Liver (tissue), 9 donors: Measurements from ENCODE around the gene TIAM1. TPM values are rescaled to one million over a fixed set of nuclear protein-coding genes. Genes with fewer than 3 reads are reported as not detected.

Source experiments
- DNase-seq: peaks from one replicate; pipeline ENCODE4 v3.0.0-alpha.2; 2017; ENCODE audit warnings: low spot score
- H3K27ac ChIP-seq, 2 donors: one replicate each; pipeline ENCODE4 v1.7.0; 2013; ENCODE audit warnings: inconsistent platforms in 2 of 2, low read length in 2 of 2, control low read depth in 1 of 2, low read depth in 1 of 2, mild to moderate bottlenecking in 1 of 2
- H3K27me3 ChIP-seq, 4 donors: one replicate each; pipeline versions ENCODE4 v1.6.1 to v1.7.0; 2013; ENCODE audit warnings: low read length in 3 of 4, inconsistent platforms in 1 of 4, mild to moderate bottlenecking in 1 of 4, moderate library complexity in 1 of 4; ENCODE audit not compliant: control insufficient read depth in 4 of 4, insufficient read depth in 4 of 4
- H3K36me3 ChIP-seq, 4 donors: one replicate each; pipeline versions ENCODE4 v1.6.1 to v1.7.0; 2013; ENCODE audit warnings: low read length in 3 of 4, mild to moderate bottlenecking in 3 of 4, low read depth in 1 of 4, moderate library complexity in 1 of 4; ENCODE audit not compliant: control insufficient read depth in 4 of 4, insufficient read depth in 3 of 4
- H3K4me1 ChIP-seq, 4 donors: one replicate each; pipeline versions ENCODE4 v1.6.1 to v1.7.0; 2013; ENCODE audit warnings: low read length in 3 of 4, mild to moderate bottlenecking in 3 of 4, moderate library complexity in 1 of 4; ENCODE audit not compliant: control insufficient read depth in 4 of 4, insufficient read depth in 4 of 4
- H3K4me3 ChIP-seq, 3 donors: one replicate each; pipeline versions ENCODE4 v1.6.1 to v1.7.0; 2013; ENCODE audit warnings: low read length in 3 of 3, control low read depth in 1 of 3, low read depth in 1 of 3, mild to moderate bottlenecking in 1 of 3
- H3K9ac ChIP-seq, 2 donors: one replicate each; pipeline ENCODE4 v1.7.0; 2013; ENCODE audit warnings: low read length in 2 of 2, mild to moderate bottlenecking in 2 of 2, moderate library complexity in 2 of 2, control low read depth in 1 of 2, low read depth in 1 of 2
- H3K9me3 ChIP-seq, 4 donors: one replicate each; pipeline versions ENCODE4 v1.6.1 to v1.7.0; 2013; ENCODE audit warnings: low read length in 3 of 4; ENCODE audit not compliant: control insufficient read depth in 4 of 4
- FOXA1 ChIP-seq: IDR thresholded peaks from 2 replicates; pipeline ENCODE4 v1.6.1; 2016; ENCODE audit warnings: antibody characterized with exemption
- FOXA2 ChIP-seq: IDR thresholded peaks from 2 replicates; pipeline ENCODE4 v1.6.1; 2016; ENCODE audit warnings: antibody characterized with exemption
- GABPA ChIP-seq, 2 donors: IDR thresholded peaks in 1 of 2; conservative IDR thresholded peaks in 1 of 2; 2 replicates each; pipeline ENCODE4 v1.6.1; 2016; ENCODE audit warnings: antibody characterized with exemption in 2 of 2, mild to moderate bottlenecking in 1 of 2, moderate library complexity in 1 of 2
- HNF4A ChIP-seq, 2 donors: conservative IDR thresholded peaks; 2 replicates each; pipeline ENCODE4 v1.6.1; 2016; ENCODE audit warnings: antibody characterized with exemption in 2 of 2, mild to moderate bottlenecking in 2 of 2
- HNF4G ChIP-seq: IDR thresholded peaks from 2 replicates; pipeline ENCODE4 v1.6.1; 2016; ENCODE audit warnings: antibody characterized with exemption
- JUND ChIP-seq, 2 donors: IDR thresholded peaks; 2 replicates each; pipeline ENCODE4 v1.6.1; 2016; ENCODE audit warnings: antibody characterized with exemption in 2 of 2
- NR2F2 ChIP-seq: IDR thresholded peaks from 2 replicates; pipeline ENCODE4 v1.6.1; 2016; ENCODE audit warnings: antibody characterized with exemption
- RAD21 ChIP-seq, 2 donors: IDR thresholded peaks; 2 replicates each; pipeline ENCODE4 v1.6.1; 2016; ENCODE audit warnings: antibody characterized with exemption in 2 of 2, mild to moderate bottlenecking in 2 of 2
- REST ChIP-seq: IDR thresholded peaks from 2 replicates; pipeline ENCODE4 v1.6.1; 2016; ENCODE audit warnings: antibody characterized with exemption, mild to moderate bottlenecking
- RXRA ChIP-seq, 2 donors: IDR thresholded peaks; 2 replicates each; pipeline ENCODE4 v1.6.1; 2017 to 2018; ENCODE audit warnings: antibody characterized with exemption in 2 of 2, mild to moderate bottlenecking in 1 of 2
- SP1 ChIP-seq: IDR thresholded peaks from 2 replicates; pipeline ENCODE4 v1.6.1; 2018; ENCODE audit warnings: antibody characterized with exemption, mild to moderate bottlenecking
- TAF1 ChIP-seq: conservative IDR thresholded peaks from 2 replicates; pipeline ENCODE4 v1.6.1; 2016; ENCODE audit warnings: antibody characterized with exemption, mild to moderate bottlenecking
- YY1 ChIP-seq: IDR thresholded peaks from 2 replicates; pipeline ENCODE4 v1.6.1; 2016; ENCODE audit warnings: antibody characterized with exemption, mild to moderate bottlenecking
- WGBS: extraction: QIAGEN DNeasy Blood & Tissue Kit; methylation state at CpG from one replicate; pipeline ENCODE4 v1.1.7; 2013; 5-methylcytosine and 5-hydroxymethylcytosine counted together
- polyA plus RNA-seq, 2 donors: library from polyadenylated mRNA; stranded (reverse) in 1 of 2; unstranded in 1 of 2; fragments of 200-250 nt in 1 of 2; fragments of >200 nt in 1 of 2; fragmentation: Nextera tagmentation in 1 of 2; extraction: Ambion mirVana in 1 of 2; gene quantifications; one replicate each; pipeline versions ENCODE4 v1.2.1 to v1.2.3, GENCODE V29; 2013 to 2015
- total RNA-seq, 2 donors: library from RNA; depleted of rRNA; stranded (reverse); fragments of >200 nt; gene quantifications; one replicate each; pipeline ENCODE4 v1.2.3, GENCODE V29; 2014
- TF ChIP-seq, protein P1 (sequence below): IDR thresholded peaks from 2 replicates; pipeline ENCODE4 v1.6.1; 2016; ENCODE audit warnings: antibody characterized with exemption
- TF ChIP-seq, protein P2 (sequence below): fragments of 150-350 bp; IDR thresholded peaks from 2 replicates; pipeline ENCODE4 v1.5.1; 2017; ENCODE audit warnings: improper control_type of control experiment, low read depth, low read length; ENCODE audit not compliant: missing input control
- TF ChIP-seq, protein P3 (sequence below): IDR thresholded peaks from 2 replicates; pipeline ENCODE4 v1.6.1; 2016; ENCODE audit warnings: antibody characterized with exemption
- TF ChIP-seq, protein P4 (sequence below): IDR thresholded peaks from 2 replicates; pipeline ENCODE4 v1.6.1; 2016; ENCODE audit warnings: antibody characterized with exemption
- donor health status: healthy.
- donor health status: healthy.
- donor health status: healthy.
- donor health status: healthy.
- donor health status: healthy.

Gene TIAM1
- total and polyA plus RNA-seq, 4 donors, result 3.0 to 7.4 (median 4.8) TPM

DNA sequence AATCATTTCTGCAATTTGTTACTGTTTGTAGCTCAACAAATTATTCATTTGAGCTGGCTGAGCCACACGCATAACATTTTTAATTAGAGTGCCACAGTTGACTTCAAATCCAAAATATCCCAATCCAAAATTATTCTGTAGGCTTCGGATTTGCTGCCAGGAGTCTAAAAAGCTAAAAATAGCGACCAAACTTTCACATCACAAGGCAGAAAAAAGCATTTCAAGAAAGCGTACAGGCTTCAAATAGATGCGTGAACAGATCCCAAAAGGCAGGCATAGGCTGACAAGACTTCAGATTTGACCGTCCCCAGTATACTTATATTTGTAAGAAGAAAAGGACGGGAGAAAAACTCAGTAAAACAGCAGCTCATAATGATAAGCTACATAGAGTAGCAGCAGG lies 24.3 kb upstream of the TIAM1 start:
- no peak for DNase-seq
- Histone ChIP-seq H3K9ac (no peak overlapping the region), H3K27me3 (no peaks in the 10 kb centered on the region), H3K27ac (no peak overlapping the region), H3K4me1 (no peaks in the 10 kb centered on the region), H3K4me3 (no peak overlapping the region), H3K36me3 (peaks cover 0 to 2% (median 0%) of the 10 kb centered on the region in 4 donors), H3K9me3 (no peaks in the 10 kb centered on the region)
- no peak for TF ChIP-seq HNF4G
- no peak for TF ChIP-seq JUND (IDR thresholded peaks at IDR 0.05)
- TF ChIP-seq, protein P1, sequence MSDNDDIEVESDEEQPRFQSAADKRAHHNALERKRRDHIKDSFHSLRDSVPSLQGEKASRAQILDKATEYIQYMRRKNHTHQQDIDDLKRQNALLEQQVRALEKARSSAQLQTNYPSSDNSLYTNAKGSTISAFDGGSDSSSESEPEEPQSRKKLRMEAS, result no peak
- TF ChIP-seq RAD21 (IDR thresholded peaks at IDR 0.05), result no peak
- TF ChIP-seq, protein P2, sequence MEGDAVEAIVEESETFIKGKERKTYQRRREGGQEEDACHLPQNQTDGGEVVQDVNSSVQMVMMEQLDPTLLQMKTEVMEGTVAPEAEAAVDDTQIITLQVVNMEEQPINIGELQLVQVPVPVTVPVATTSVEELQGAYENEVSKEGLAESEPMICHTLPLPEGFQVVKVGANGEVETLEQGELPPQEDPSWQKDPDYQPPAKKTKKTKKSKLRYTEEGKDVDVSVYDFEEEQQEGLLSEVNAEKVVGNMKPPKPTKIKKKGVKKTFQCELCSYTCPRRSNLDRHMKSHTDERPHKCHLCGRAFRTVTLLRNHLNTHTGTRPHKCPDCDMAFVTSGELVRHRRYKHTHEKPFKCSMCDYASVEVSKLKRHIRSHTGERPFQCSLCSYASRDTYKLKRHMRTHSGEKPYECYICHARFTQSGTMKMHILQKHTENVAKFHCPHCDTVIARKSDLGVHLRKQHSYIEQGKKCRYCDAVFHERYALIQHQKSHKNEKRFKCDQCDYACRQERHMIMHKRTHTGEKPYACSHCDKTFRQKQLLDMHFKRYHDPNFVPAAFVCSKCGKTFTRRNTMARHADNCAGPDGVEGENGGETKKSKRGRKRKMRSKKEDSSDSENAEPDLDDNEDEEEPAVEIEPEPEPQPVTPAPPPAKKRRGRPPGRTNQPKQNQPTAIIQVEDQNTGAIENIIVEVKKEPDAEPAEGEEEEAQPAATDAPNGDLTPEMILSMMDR, result no peak
- no peak for TF ChIP-seq FOXA2
- no peak for TF ChIP-seq HNF4A (conservative IDR thresholded peaks at IDR 0.05)
- TF ChIP-seq, protein P3, sequence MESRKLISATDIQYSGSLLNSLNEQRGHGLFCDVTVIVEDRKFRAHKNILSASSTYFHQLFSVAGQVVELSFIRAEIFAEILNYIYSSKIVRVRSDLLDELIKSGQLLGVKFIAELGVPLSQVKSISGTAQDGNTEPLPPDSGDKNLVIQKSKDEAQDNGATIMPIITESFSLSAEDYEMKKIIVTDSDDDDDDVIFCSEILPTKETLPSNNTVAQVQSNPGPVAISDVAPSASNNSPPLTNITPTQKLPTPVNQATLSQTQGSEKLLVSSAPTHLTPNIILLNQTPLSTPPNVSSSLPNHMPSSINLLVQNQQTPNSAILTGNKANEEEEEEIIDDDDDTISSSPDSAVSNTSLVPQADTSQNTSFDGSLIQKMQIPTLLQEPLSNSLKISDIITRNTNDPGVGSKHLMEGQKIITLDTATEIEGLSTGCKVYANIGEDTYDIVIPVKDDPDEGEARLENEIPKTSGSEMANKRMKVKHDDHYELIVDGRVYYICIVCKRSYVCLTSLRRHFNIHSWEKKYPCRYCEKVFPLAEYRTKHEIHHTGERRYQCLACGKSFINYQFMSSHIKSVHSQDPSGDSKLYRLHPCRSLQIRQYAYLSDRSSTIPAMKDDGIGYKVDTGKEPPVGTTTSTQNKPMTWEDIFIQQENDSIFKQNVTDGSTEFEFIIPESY, result no peak
- TF ChIP-seq REST, result no peak
- no peak for TF ChIP-seq NR2F2
- TF ChIP-seq SP1, result no peak
- no peak for TF ChIP-seq FOXA1
- TF ChIP-seq, protein P4, sequence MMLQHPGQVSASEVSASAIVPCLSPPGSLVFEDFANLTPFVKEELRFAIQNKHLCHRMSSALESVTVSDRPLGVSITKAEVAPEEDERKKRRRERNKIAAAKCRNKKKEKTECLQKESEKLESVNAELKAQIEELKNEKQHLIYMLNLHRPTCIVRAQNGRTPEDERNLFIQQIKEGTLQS, result no peak
- TF ChIP-seq GABPA (IDR thresholded peaks at IDR 0.05 in 1 of 2, conservative IDR thresholded peaks at IDR 0.05 in 1 of 2), result no peak
- TF ChIP-seq TAF1, result no peak
- WGBS, result 89% methylated on average over 7 of the region's 7 CpGs

- WGBS, result 94% methylated on average over 2 of the region's 2 CpGs
- no peak overlapping the region for H3K27ac ChIP-seq
- no peaks in the 10 kb centered on the region for H3K4me1 ChIP-seq
- no peak for TF ChIP-seq GABPA (IDR thresholded peaks at IDR 0.05 in 1 of 2, conservative IDR thresholded peaks at IDR 0.05 in 1 of 2)
- no peak for TF ChIP-seq RXRA (IDR thresholded peaks at IDR 0.05)
- no peak for TF ChIP-seq REST
- TF ChIP-seq, protein P3, result no peak
- TF ChIP-seq YY1, result no peak
- TF ChIP-seq NR2F2, result no peak
- TF ChIP-seq, protein P1, result no peak
- TF ChIP-seq FOXA2, result no peak
- no peak for DNase-seq
- no peaks in the 10 kb centered on the region for H3K9me3 ChIP-seq
- no peak overlapping the region for H3K4me3 ChIP-seq
- H3K36me3 ChIP-seq, result peaks cover 0 to 2% (median 0%) of the 10 kb centered on the region in 4 donors
- H3K27me3 ChIP-seq, result no peaks in the 10 kb centered on the region
- H3K9ac ChIP-seq, result no peak overlapping the region
Measured at GRCh38 chr21:31367801-31368200, 23.7 kb upstream of the TIAM1 start.
